Measurements from ENCODE around the gene GSG1L. TPM values are rescaled to one million over a fixed set of nuclear protein-coding genes. Genes with fewer than 3 reads are reported as not detected.

GSG1L gene
- total RNA-seq, 4 donors from 2014 or later, result not detected

GRCh38 chr16:28052274-28053128 is 11.0 kb downstream of the GSG1L start:
- Histone ChIP-seq H3K27ac (no peak overlapping the region), H3K9me3 (peaks cover 0 to 3% (median 0%) of the 10 kb centered on the region in 4 donors), H3K4me3 (no peak overlapping the region), H3K4me1 (no peaks in the 10 kb centered on the region), H3K36me3 (no peaks in the 10 kb centered on the region), H3K27me3 (no peaks in the 10 kb centered on the region)
- DNase-seq, result no peak
- TF ChIP-seq POLR2A (IDR thresholded peaks at IDR 0.05) (no peak), CTCF (IDR thresholded peaks at IDR 0.05) (no peak)

DNA sequence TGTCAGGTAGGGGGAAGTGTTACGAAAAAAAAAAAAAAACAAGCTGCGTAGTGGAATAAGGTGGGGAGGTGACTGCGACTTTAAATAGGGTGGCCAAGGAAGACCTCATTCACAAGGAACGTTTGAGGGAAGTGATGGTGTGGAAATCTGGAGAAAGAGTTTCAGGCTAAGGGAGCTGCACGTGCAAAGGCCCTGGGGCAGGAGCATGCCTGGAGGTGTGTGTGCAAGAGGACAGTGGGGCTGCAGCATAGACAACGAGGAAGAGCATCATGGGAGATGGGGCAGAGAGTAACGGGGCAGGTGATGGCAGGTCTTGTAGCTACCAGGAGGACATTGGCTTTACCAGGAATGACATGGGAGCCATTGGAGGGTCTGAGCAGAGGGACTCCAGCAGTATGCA is 12.0 kb downstream of the GSG1L start:
- Histone ChIP-seq H3K36me3 (no peaks in the 10 kb centered on the region), H3K27me3 (no peaks in the 10 kb centered on the region), H3K4me3 (no peak overlapping the region), H3K27ac (no peak overlapping the region), H3K9me3 (peaks cover 0 to 3% (median 0%) of the 10 kb centered on the region in 4 donors), H3K4me1 (no peaks in the 10 kb centered on the region)
- DNase-seq, result no peak
- TF ChIP-seq CTCF (IDR thresholded peaks at IDR 0.05), result no peak
- no peak for TF ChIP-seq POLR2A (IDR thresholded peaks at IDR 0.05)

DNA sequence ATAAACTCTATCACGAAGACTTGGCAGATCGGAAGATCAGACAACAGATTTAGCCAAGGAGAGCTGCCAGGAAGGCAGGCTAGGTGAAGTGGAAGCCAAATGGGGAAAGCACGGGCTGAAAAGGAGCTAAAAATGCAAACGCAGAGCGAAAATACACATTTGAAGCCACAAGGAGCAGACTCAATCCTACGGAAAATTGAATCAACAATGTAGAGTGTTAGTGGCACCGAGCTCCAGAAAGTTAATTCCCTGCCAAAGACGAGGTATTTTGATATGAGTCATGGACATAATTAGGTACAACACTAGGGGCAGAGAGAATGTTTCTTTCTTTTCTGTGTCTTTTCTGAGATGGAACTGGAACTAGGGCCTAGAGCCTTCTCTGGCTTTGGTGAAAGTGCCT is 20.7 kb downstream of the GSG1L start:
- H3K9me3 ChIP-seq, result no peaks in the 10 kb centered on the region
- H3K4me1 ChIP-seq, result no peaks in the 10 kb centered on the region
- no peaks in the 10 kb centered on the region for H3K27me3 ChIP-seq
- DNase-seq, result no peak
- no peaks in the 10 kb centered on the region for H3K36me3 ChIP-seq
- TF ChIP-seq CTCF (IDR thresholded peaks at IDR 0.05), result no peak
- no peak for TF ChIP-seq POLR2A (IDR thresholded peaks at IDR 0.05)
- H3K4me3 ChIP-seq, result no peak overlapping the region
- no peak overlapping the region for H3K27ac ChIP-seq

DNA sequence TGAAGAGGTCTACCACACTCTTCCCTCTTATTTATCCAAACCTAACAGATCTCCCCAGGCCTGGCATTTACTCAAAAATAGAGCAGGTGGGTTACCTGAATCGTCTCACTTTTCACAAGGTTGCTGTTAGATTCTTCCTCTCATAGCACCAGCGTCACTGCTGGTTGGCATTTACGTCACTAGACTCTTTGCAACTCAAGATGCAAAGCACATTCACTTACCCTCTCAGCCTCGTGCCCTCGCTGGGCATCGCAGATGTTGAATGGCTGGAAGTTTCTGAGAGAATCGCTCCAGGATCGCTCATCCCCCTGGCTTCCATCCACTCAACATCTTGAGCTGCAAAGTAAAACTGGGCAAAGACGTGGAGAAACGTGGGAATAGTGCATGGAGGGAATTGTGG is 21.9 kb downstream of the GSG1L start:
- H3K36me3 ChIP-seq, result no peaks in the 10 kb centered on the region
- no peak overlapping the region for H3K27ac ChIP-seq
- TF ChIP-seq CTCF (IDR thresholded peaks at IDR 0.05) (no peak), POLR2A (IDR thresholded peaks at IDR 0.05) (no peak)
- no peaks in the 10 kb centered on the region for H3K4me1 ChIP-seq
- no peaks in the 10 kb centered on the region for H3K9me3 ChIP-seq
- H3K27me3 ChIP-seq, result no peaks in the 10 kb centered on the region
- H3K4me3 ChIP-seq, result no peak overlapping the region
- no peak for DNase-seq

- no peak overlapping the region for H3K4me3 ChIP-seq
- H3K4me1 ChIP-seq, result no peaks in the 10 kb centered on the region
- TF ChIP-seq CTCF (IDR thresholded peaks at IDR 0.05) (no peak), POLR2A (IDR thresholded peaks at IDR 0.05) (no peak)
- no peaks in the 10 kb centered on the region for H3K27me3 ChIP-seq
- H3K9me3 ChIP-seq, result no peaks in the 10 kb centered on the region
- no peak for DNase-seq
- no peak overlapping the region for H3K27ac ChIP-seq
- no peaks in the 10 kb centered on the region for H3K36me3 ChIP-seq
Observed at GRCh38 chr16:28040039-28040438, 23.5 kb downstream of the GSG1L start.
